H1 (cell line): ENCODE results near the gene MGAT5. TPM values are rescaled to one million over a fixed set of nuclear protein-coding genes. Genes with fewer than 3 reads are reported as not detected.

Experiments
- CTCF ChIA-PET: fragments of 300-600 bp; sonication (Branson Sonifier 250); formaldehyde crosslinking; loops from one replicate; lab custom pipeline; 2021; ENCODE audit not compliant: partially characterized antibody; lab: Charles Lee
- POLR2A ChIA-PET: fragments of 300-600 bp; sonication (Branson Sonifier 250); formaldehyde crosslinking; loops from one replicate; lab custom pipeline; 2021; ENCODE audit warnings: inconsistent platforms; ENCODE audit not compliant: partially characterized antibody; lab: Charles Lee
- DNase-seq, 2 experiments: peaks; one replicate each; pipeline versions ENCODE4 v3.0.0 to v3.0.0-alpha.2; 2010 to 2022; ENCODE audit warnings: low spot score in 2 of 2, low read depth in 1 of 2, mixed read lengths in 1 of 2
- FAIRE-seq: peaks from 2 replicates; lab custom pipeline; 2011; peaks lifted over from hg19 to GRCh38; lab: Jason Lieb, UNC
- H2AFZ ChIP-seq: 2 replicates; pipeline ENCODE4 v1.8.1; 2012; ENCODE audit warnings: low read length, inconsistent platforms
- H2AK5ac ChIP-seq: 2 replicates; pipeline ENCODE4 v1.6.1; 2013; ENCODE audit warnings: low read depth, low read length
- H2BK120ac ChIP-seq: replicated peaks from 2 replicates; pipeline ENCODE3; 2013; ENCODE audit warnings: low read depth, low read length, inconsistent platforms
- H2BK12ac ChIP-seq: 2 replicates; pipeline ENCODE4 v1.6.1; 2013; ENCODE audit warnings: low read depth, low read length
- H2BK15ac ChIP-seq: 2 replicates; pipeline ENCODE4 v1.6.1; 2013; ENCODE audit warnings: low read length
- H2BK20ac ChIP-seq: 2 replicates; pipeline ENCODE4 v1.6.1; 2013; ENCODE audit warnings: low read length
- H2BK5ac ChIP-seq: 2 replicates; pipeline ENCODE4 v1.6.1; 2013; ENCODE audit warnings: low read depth, low read length
- H3K14ac ChIP-seq: 2 replicates; pipeline ENCODE4 v1.6.1; 2013; ENCODE audit warnings: inconsistent platforms; ENCODE audit not compliant: insufficient read length
- H3K18ac ChIP-seq: 2 replicates; pipeline ENCODE4 v1.6.1; 2013; ENCODE audit warnings: low read length; ENCODE audit errors: extremely low read depth
- H3K23ac ChIP-seq: 2 replicates; pipeline ENCODE4 v1.6.1; 2013; ENCODE audit warnings: inconsistent platforms; ENCODE audit not compliant: insufficient read length
- H3K23me2 ChIP-seq: 2 replicates; pipeline ENCODE4 v1.6.1; 2013; ENCODE audit warnings: low read depth, low read length
- H3K27ac ChIP-seq: 2 replicates; pipeline ENCODE4 v1.6.1; 2011; ENCODE audit warnings: low read depth, low read length, inconsistent platforms
- H3K27me3 ChIP-seq, 4 experiments: replicated peaks in 1 of 4; 1 replicate in 1 of 4; 2 replicates in 3 of 4; pipeline versions ENCODE4 v1.6.1 to v1.8.1; 2011 to 2013; ENCODE audit warnings: low read length in 3 of 4, mild to moderate bottlenecking in 3 of 4, inconsistent platforms in 2 of 4, mixed read lengths in 2 of 4, moderate library complexity in 1 of 4; ENCODE audit not compliant: control insufficient read depth in 3 of 4, insufficient read depth in 3 of 4; ENCODE audit errors: extremely low read depth in 1 of 4
- H3K36me3 ChIP-seq, 4 experiments: 2 replicates each; pipeline versions ENCODE4 v1.6.1 to v1.8.1; 2011 to 2013; ENCODE audit warnings: mild to moderate bottlenecking in 4 of 4, low read length in 3 of 4, moderate library complexity in 2 of 4, control low read depth in 1 of 4, inconsistent platforms in 1 of 4; ENCODE audit not compliant: insufficient read depth in 4 of 4, control insufficient read depth in 2 of 4
- H3K4ac ChIP-seq: replicated peaks from 2 replicates; pipeline ENCODE3; 2013; ENCODE audit warnings: low read length, low read depth, mixed read lengths, inconsistent platforms; ENCODE audit not compliant: insufficient read length
- H3K4me1 ChIP-seq, 4 experiments: replicated peaks in 1 of 4; 1 replicate in 1 of 4; 2 replicates in 3 of 4; pipeline versions ENCODE4 v1.6.1 to v1.8.1; 2011 to 2013; ENCODE audit warnings: low read length in 3 of 4, inconsistent platforms in 2 of 4, mixed read lengths in 1 of 4; ENCODE audit not compliant: insufficient read depth in 4 of 4, control insufficient read depth in 3 of 4
- H3K4me2 ChIP-seq, 2 experiments: 2 replicates each; pipeline versions ENCODE4 v1.6.1 to v1.8.1; 2011 to 2013; ENCODE audit warnings: low read depth in 2 of 2, low read length in 2 of 2, control low read depth in 1 of 2, inconsistent platforms in 1 of 2, mild to moderate bottlenecking in 1 of 2; ENCODE audit not compliant: insufficient read depth in 1 of 2
- H3K4me3 ChIP-seq, 4 experiments: fragments of 200-600, 300-600 bp in 1 of 4; sonication (generic), shearing (Covaris generic), sonication (Bioruptor Twin) in 1 of 4; 2 replicates each; pipeline versions ENCODE4 v1.5.1 to v1.8.1; 2011 to 2016; ENCODE audit warnings: low read length in 4 of 4, low read depth in 3 of 4, control low read depth in 2 of 4, inconsistent platforms in 2 of 4, mild to moderate bottlenecking in 2 of 4, mixed read lengths in 1 of 4, moderate library complexity in 1 of 4; ENCODE audit not compliant: insufficient read depth in 2 of 4; ENCODE audit errors: extremely low read depth in 1 of 4
- H3K56ac ChIP-seq: replicated peaks from 2 replicates; pipeline ENCODE3; 2013; ENCODE audit warnings: low read depth, mild to moderate bottlenecking, mixed read lengths, low read length, inconsistent platforms; ENCODE audit not compliant: insufficient read length
- H3K79me1 ChIP-seq: 2 replicates; pipeline ENCODE4 v1.6.1; 2013; ENCODE audit warnings: low read depth, low read length, control low read depth
- H3K79me2 ChIP-seq, 2 experiments: 2 replicates each; pipeline versions ENCODE4 v1.6.1 to v1.8.1; 2012 to 2013; ENCODE audit warnings: low read length in 2 of 2, mild to moderate bottlenecking in 2 of 2, inconsistent platforms in 1 of 2; ENCODE audit not compliant: insufficient read depth in 2 of 2, control insufficient read depth in 1 of 2
- H3K9ac ChIP-seq, 4 experiments: replicated peaks in 1 of 4; 1 replicate in 1 of 4; 2 replicates in 3 of 4; pipeline versions ENCODE4 v1.6.1 to v1.8.1; 2011 to 2013; ENCODE audit warnings: low read depth in 3 of 4, low read length in 3 of 4, control low read depth in 2 of 4, mild to moderate bottlenecking in 2 of 4, moderate library complexity in 2 of 4, inconsistent platforms in 1 of 4; ENCODE audit errors: extremely low read depth in 1 of 4
- H3K9me3 ChIP-seq, 2 experiments: 2 replicates each; pipeline versions ENCODE4 v1.6.1 to v1.8.1; 2012 to 2013; ENCODE audit warnings: mild to moderate bottlenecking in 2 of 2, moderate library complexity in 2 of 2, control low read depth in 1 of 2, inconsistent platforms in 1 of 2, low read depth in 1 of 2, low read length in 1 of 2, mixed read lengths in 1 of 2; ENCODE audit not compliant: insufficient read depth in 2 of 2
- H4K20me1 ChIP-seq, 2 experiments: replicated peaks in 1 of 2; 2 replicates each; pipeline versions ENCODE3 to v1.8.1; 2011 to 2013; ENCODE audit warnings: inconsistent platforms in 2 of 2, low read length in 2 of 2, mild to moderate bottlenecking in 1 of 2; ENCODE audit not compliant: insufficient read depth in 2 of 2, control insufficient read depth in 1 of 2
- H4K5ac ChIP-seq: 2 replicates; pipeline ENCODE4 v1.6.1; 2013; ENCODE audit warnings: low read length, low read depth, mixed read lengths, inconsistent platforms; ENCODE audit not compliant: insufficient read length
- H4K8ac ChIP-seq: 2 replicates; pipeline ENCODE4 v1.8.0; 2013; ENCODE audit warnings: mild to moderate bottlenecking, moderate library complexity, low read length, inconsistent platforms; ENCODE audit not compliant: insufficient read depth; ENCODE audit errors: extremely low read depth
- H4K91ac ChIP-seq: replicated peaks from 2 replicates; pipeline ENCODE3; 2013; ENCODE audit warnings: low read length, mixed read lengths, inconsistent platforms; ENCODE audit not compliant: insufficient read length
- ASH2L ChIP-seq: fragments of 200-600, 300-600 bp; sonication (generic); IDR thresholded peaks from one replicate; pipeline ENCODE4 v1.7.1; 2017; ENCODE audit warnings: low read length
- E2F6 ChIP-seq: IDR thresholded peaks from 2 replicates; pipeline ENCODE4 v1.6.1; 2012; ENCODE audit warnings: inconsistent platforms
- FOSL1 ChIP-seq: IDR thresholded peaks from 2 replicates; pipeline ENCODE4 v1.6.1; 2011; ENCODE audit warnings: mild to moderate bottlenecking, low read depth, low read length, moderate library complexity; ENCODE audit not compliant: insufficient read depth
- JUN ChIP-seq: IDR thresholded peaks from 2 replicates; pipeline ENCODE4 v1.6.1; 2011; ENCODE audit warnings: low read depth, mild to moderate bottlenecking, improper control_type of control experiment, low read length
- MAFK ChIP-seq: IDR thresholded peaks from 2 replicates; pipeline ENCODE4 v1.6.1; 2012; ENCODE audit warnings: low read depth, mild to moderate bottlenecking, improper control_type of control experiment, low read length
- POU5F1 ChIP-seq: IDR thresholded peaks from 2 replicates; pipeline ENCODE4 v1.6.1; 2011; ENCODE audit warnings: low read depth, mild to moderate bottlenecking, low read length, moderate library complexity
- SAP30 ChIP-seq: fragments of 300-600 bp; sonication (generic); IDR thresholded peaks from 2 replicates; pipeline ENCODE4 v1.7.1; 2012; ENCODE audit warnings: low read length, moderate library complexity, mild to moderate bottlenecking, inconsistent platforms; ENCODE audit not compliant: insufficient read depth, insufficient replicate concordance
- SRF ChIP-seq: IDR thresholded peaks from 2 replicates; pipeline ENCODE4 v1.6.1; 2011; ENCODE audit warnings: mild to moderate bottlenecking, low read depth, low read length, moderate library complexity
- TAF7 ChIP-seq: optimal IDR thresholded peaks from 2 replicates; pipeline ENCODE3; 2011; ENCODE audit warnings: low read depth, mild to moderate bottlenecking, inconsistent platforms, low read length, moderate library complexity, borderline replicate concordance
- TBP ChIP-seq: IDR thresholded peaks from 2 replicates; pipeline ENCODE4 v1.6.1; 2011; ENCODE audit warnings: low read depth, low read length, improper control_type of control experiment
- ZNF274 ChIP-seq: IDR thresholded peaks from 2 replicates; pipeline ENCODE4 v1.7.0; 2012; ENCODE audit warnings: low read length, borderline replicate concordance; ENCODE audit errors: extremely low read depth
- WGBS, 2 experiments: shearing (Covaris generic) in 1 of 2; methylation state at CpG; one replicate each; pipeline versions ENCODE4 v1.1.6 to v1.1.7; 2013 to 2015; ENCODE audit warnings: low lambda C conversion rate in 2 of 2, mixed read lengths in 2 of 2, inconsistent platforms in 1 of 2, low coverage in 1 of 2, missing lambda C conversion rate in 1 of 2; ENCODE audit not compliant: insufficient replicate concordance in 2 of 2, insufficient coverage in 1 of 2, insufficient read length in 1 of 2; ENCODE audit errors: extremely low coverage in 1 of 2, missing lambda C conversion rate in 1 of 2; 5-methylcytosine and 5-hydroxymethylcytosine counted together
- polyA plus RNA-seq, 7 experiments: library from polyadenylated mRNA; depleted of rRNA in 3 of 7; stranded (reverse) in 5 of 7; unstranded in 2 of 7; fragments of >200 nt in 5 of 7; fragments of 200-250 nt in 2 of 7; gene quantifications; 1 replicate in 5 of 7; 2 replicates in 1 of 7; 4 replicates in 1 of 7; pipeline versions ENCODE4 v1.2.1 to v1.2.3, GENCODE V29; 2011 to 2013; ENCODE audit warnings: missing spikeins in 2 of 7, mixed read lengths in 2 of 7
- total RNA-seq: library from RNA; stranded (reverse); fragmentation: NEBNext Ultra II Directional; extraction: Animal tissue kit (Norgen Biotek cat#: 25700); gene quantifications from 2 replicates; pipeline ENCODE4 v1.2.1, GENCODE V29; 2021

The MGAT5 gene
- total and polyA plus RNA-seq, 2 of the 8 experiments (the other 6 are each of a cell fraction or from before 2014, with no cell fraction given): 11.2 to 49.2 TPM

- H3K27ac ChIP-seq: no peak overlapping the region
- H3K9me3 ChIP-seq: no peaks in the 10 kb centered on the region
- DNase-seq: no peak
- no peaks in the 10 kb centered on the region for H4K20me1 ChIP-seq
- no peak overlapping the region for H2BK15ac ChIP-seq
- no peak overlapping the region for H4K91ac ChIP-seq
- no peaks in the 10 kb centered on the region for H3K79me1 ChIP-seq
- no peak overlapping the region for H3K14ac ChIP-seq
- CTCF ChIA-PET: interaction anchor here (1.3 to 9.8 kb wide), 2 partner anchors 8 to 21 kb away, joined by 3 to 79 read pairs; no protein-coding TSS in a partner anchor
- peaks cover 0 to 9% (median 0%) of the 10 kb centered on the region in 4 experiments; a peak in 3 of 8 replicates for H3K36me3 ChIP-seq
- no peak overlapping the region for H2AFZ ChIP-seq
- no peaks in the 10 kb centered on the region; a peak in 2 of 7 replicates for H3K4me1 ChIP-seq
- no peak overlapping the region for H3K9ac ChIP-seq
- no peak overlapping the region for H3K56ac ChIP-seq
- no peaks in the 10 kb centered on the region for H3K27me3 ChIP-seq
- no peak overlapping the region for H2BK5ac ChIP-seq
- H2BK12ac ChIP-seq: no peak overlapping the region
- H4K8ac ChIP-seq: no peak overlapping the region
- H3K4me2 ChIP-seq: no peak overlapping the region
- H3K4me3 ChIP-seq: no peak overlapping the region
- H2BK120ac ChIP-seq: no peak overlapping the region
- no peak overlapping the region for H2BK20ac ChIP-seq
- no peaks in the 10 kb centered on the region for H3K23me2 ChIP-seq
- no peaks in the 10 kb centered on the region for H3K79me2 ChIP-seq
- H3K4ac ChIP-seq: no peak overlapping the region
- no peak overlapping the region for H3K23ac ChIP-seq
- no peak overlapping the region for H4K5ac ChIP-seq
- no peak overlapping the region for H2AK5ac ChIP-seq
- WGBS, 2 experiments: 88% methylated on average over 1 of the region's 1 CpG; no CpG with 5 or more reads in 1 of the 2 experiments
- FAIRE-seq: no peak
- H3K18ac ChIP-seq: no peak overlapping the region
- POLR2A ChIA-PET: no interaction called here
- TF ChIP-seq TBP (no peak), TAF7 (no peak), SAP30 (no peak), E2F6 (no peak), JUN (no peak), MAFK (no peak), FOSL1 (no peak), ZNF274 (no peak), ASH2L (no peak), SRF (no peak), POU5F1 (no peak)
Measured at GRCh38 chr2:134402410-134402809, 148.5 kb downstream of the MGAT5 start.
